Activated T-cell treated with anti-CD3 and anti-CD28 coated beads, Interleukin-2, amount 50 U/mL, for 1 hour (primary cell): Measurements from ENCODE around the gene OXSR1.
A peak's percentile ranks its signal among the peaks of the same experiment; 100 is the strongest.

ENCODE experiments used
- DNase-seq: peaks from one replicate; pipeline ENCODE4 v3.0.0-alpha.2; 2020

Gene OXSR1

GRCh38 chr3:38164952-38165721 is at the start of gene OXSR1:
OXSR1 (plus strand) TSS chr3:38165537; CDS start chr3:38165877, 340 bp downstream.
- peak; percentile 98 for DNase-seq

- no peak for DNase-seq
Measured at GRCh38 chr3:38115645-38116427, 49.5 kb upstream of the OXSR1 start.

GRCh38 chr3:38116471-38117162 is 48.7 kb upstream of the OXSR1 start:
- DNase-seq: peak; percentile 17

GRCh38 chr3:38117163-38117716 is 48.1 kb upstream of the OXSR1 start:
- no peak for DNase-seq

GRCh38 chr3:38117748-38118420 is 47.5 kb upstream of the OXSR1 start:
- DNase-seq: peak; percentile 73

- peak; percentile 11 for DNase-seq
Measured at GRCh38 chr3:38118421-38119247, 46.7 kb upstream of the OXSR1 start.

GRCh38 chr3:38119248-38119544 is 46.1 kb upstream of the OXSR1 start:
- peak; percentile 8 for DNase-seq

- DNase-seq: peak; percentile 6
Measured at GRCh38 chr3:38119821-38120692, 45.3 kb upstream of the OXSR1 start.

- peak; percentile 10 for DNase-seq
Measured at GRCh38 chr3:38120693-38121450, 44.5 kb upstream of the OXSR1 start.

GRCh38 chr3:38121451-38121831 is 43.9 kb upstream of the OXSR1 start:
- peak; percentile 12 for DNase-seq

- peak; percentile 10 for DNase-seq
Measured at GRCh38 chr3:38121832-38122461, 43.4 kb upstream of the OXSR1 start.

GRCh38 chr3:38122712-38123290 is 42.5 kb upstream of the OXSR1 start:
- DNase-seq: peak; percentile 6

GRCh38 chr3:38124324-38125122 is 40.8 kb upstream of the OXSR1 start:
- no peak for DNase-seq

GRCh38 chr3:38125305-38126120 is 39.8 kb upstream of the OXSR1 start:
- no peak for DNase-seq

- DNase-seq: no peak
Measured at GRCh38 chr3:38126121-38126892, 39.0 kb upstream of the OXSR1 start.

- peak; percentile 9 for DNase-seq
Measured at GRCh38 chr3:38127611-38128302, 37.6 kb upstream of the OXSR1 start.
